HG03457 (cell line): ENCODE results near the gene PGAP2.
A peak's percentile ranks its signal among the peaks of the same experiment; 100 is the strongest.
"Not testable (repeated sequence)": the region's sequence is repeated elsewhere in the genome, so short reads cannot be mapped to it uniquely, and the experiment has no call there.

Source experiments
- ATAC-seq: cut with Tn5 transposase; IDR thresholded peaks from one replicate; pipeline ENCODE4 v1.9.1; 2021; ENCODE audit warnings: moderate number of reproducible peaks; ENCODE audit not compliant: unreplicated experiment

Gene PGAP2

GRCh38 chr11:3807909-3808860 lies at the start of gene PGAP2:
TSS of gene PGAP2 (plus strand) at chr11:3808560. CDS start at chr11:3811260, 2,700 bp downstream.
- ATAC-seq = peak; percentile 49

DNA sequence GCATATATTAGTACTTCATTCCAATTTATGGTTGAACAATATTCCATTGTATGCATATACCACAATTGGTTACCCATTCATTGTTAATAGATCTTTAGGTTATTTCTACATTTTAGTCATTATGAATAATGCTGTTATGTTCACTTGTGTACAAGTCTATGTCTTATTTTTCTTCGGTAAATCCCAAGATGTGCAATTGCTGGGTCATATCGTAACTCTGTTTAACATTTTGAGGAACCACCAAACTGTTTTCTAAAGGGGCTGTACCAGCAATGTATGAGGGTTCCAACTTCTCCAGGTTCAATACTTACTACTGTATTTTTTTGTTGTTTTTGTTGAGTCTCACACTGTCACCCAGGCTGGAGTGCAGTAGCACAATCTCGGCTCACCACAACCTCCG lies 44.1 kb upstream of the PGAP2 start:
- no peak for ATAC-seq

DNA sequence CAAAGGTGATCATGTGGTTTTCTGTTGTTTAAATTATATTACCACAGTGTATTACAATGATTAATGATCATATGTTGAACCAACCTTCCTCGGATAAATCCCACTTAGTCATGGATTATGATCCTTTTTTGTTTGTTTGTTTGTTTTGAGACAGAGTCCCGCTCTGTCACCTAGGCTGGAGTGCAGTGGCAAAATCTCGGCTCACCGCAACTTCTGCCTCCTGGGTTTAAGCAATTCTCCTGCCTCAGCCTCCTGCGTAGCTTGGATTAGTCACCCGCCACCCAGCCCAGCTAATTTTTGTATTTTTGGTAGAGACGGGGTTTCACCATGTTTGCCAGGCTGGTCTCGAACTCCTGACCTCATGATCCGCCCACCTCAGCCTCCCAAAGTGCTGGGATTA lies 41.5 kb upstream of the PGAP2 start:
- ATAC-seq = not testable (repeated sequence)

DNA sequence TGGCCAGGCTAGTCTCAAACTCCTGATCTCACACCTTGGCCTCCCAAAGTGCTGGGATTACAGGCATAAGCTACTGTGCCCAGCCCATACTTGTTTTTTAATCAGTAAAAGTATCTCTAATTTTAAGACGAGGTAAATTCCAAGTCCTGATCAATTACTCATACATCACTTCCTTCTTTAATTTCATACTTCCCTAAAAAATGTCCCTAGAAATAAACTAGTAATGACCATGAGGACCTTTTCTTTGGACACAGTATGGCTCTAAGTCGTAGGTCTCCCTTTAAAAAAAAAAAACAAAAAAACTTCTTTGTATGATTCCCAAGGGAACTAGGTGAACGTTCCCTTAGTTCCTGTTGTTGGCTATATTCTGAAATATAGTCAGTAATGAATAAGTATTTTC lies 40.8 kb upstream of the PGAP2 start:
- no peak for ATAC-seq

DNA sequence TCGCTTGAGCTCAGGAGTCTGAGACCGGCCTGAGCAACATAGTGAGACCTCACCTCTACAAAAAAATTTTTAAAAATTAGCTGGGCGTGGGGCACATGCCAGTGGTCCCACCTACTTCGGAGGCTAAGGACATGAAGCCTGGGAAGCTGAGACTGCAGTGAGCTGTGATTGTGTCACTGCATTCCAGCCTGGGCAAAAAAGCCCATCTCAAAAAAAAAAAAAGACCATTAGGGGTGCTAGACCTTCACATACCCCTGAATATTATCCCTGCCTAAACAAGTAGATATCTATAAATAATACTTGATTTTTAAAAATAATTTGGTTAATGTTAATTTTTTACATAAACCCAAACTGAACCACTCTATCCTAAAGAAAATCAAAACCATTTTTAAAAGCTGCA lies 35.2 kb upstream of the PGAP2 start:
- ATAC-seq = no peak

GRCh38 chr11:3775736-3776406 lies 32.5 kb upstream of the PGAP2 start:
- ATAC-seq = no peak

- no peak for ATAC-seq
Observed at GRCh38 chr11:3781423-3781822, 26.9 kb upstream of the PGAP2 start.

DNA sequence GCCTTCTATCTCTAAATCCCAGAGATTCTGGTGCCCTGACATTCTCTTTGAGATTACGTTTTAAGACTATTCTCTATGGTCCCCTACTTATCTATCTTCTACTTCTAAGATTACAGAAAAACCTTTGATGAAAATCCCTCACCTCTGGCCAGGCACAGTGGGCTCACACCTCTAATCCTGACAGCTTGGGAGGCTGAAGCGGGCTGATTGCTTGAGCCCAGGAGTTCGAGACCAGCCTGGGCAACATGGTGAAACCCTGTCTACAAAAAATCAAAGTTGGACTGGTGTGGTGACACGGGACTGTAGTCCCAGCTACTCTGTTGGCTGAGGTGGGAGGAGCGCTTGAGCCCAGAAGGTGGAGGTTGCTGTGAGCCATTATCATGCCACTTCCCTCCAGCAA lies 25.4 kb upstream of the PGAP2 start:
- no peak for ATAC-seq

GRCh38 chr11:3783611-3784010 lies 24.7 kb upstream of the PGAP2 start:
- ATAC-seq = no peak

DNA sequence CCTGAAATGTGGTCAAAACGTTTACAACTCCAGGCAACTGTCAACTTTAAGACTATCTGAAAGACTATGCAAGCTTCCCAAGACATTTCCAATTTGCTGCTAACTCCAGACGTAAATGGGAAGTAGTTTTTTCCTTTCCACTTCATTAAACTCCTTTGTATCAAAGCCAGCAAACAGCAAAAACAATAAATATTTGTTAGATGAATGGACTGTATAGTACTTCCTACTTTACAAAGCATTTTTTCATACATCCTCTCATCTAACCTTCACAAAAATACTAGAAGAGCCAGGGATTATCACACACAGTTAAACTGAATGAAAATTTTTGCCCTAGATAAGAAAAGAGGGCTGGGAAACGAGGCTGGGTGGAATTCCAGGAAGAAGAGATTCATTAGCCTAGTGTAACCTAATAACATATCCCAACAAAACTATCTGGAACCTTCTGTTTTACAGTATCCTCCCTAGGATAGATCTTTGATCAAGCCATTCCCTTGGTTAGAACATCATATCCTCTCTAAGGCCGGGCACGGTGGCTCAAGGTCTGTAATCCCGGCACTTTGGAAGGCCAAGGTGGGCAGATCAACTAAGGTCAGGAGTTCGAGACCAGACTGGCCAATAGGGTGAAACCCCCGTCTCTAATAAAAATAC lies 21.5 kb upstream of the PGAP2 start:
- ATAC-seq = no peak

DNA sequence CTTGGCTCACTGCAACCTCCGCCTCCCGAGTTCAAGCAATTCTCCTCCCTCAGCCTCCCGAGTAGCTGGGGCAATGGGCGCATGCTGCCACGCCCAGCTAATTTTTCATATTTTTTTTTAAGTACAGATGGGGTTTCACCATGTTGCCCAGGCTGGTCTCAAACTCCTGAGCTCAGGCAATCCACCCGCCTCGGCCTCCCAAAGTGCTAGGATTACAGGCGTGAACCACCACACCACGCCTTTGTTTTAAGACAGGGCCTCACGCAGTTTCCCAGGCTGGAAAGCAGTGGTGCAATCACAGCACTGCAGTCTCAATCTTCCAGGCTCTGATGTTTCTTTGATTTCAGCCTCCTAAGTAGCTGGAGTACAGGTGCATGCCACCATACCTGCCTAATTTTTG lies 14.0 kb upstream of the PGAP2 start:
- ATAC-seq = not testable (repeated sequence)

DNA sequence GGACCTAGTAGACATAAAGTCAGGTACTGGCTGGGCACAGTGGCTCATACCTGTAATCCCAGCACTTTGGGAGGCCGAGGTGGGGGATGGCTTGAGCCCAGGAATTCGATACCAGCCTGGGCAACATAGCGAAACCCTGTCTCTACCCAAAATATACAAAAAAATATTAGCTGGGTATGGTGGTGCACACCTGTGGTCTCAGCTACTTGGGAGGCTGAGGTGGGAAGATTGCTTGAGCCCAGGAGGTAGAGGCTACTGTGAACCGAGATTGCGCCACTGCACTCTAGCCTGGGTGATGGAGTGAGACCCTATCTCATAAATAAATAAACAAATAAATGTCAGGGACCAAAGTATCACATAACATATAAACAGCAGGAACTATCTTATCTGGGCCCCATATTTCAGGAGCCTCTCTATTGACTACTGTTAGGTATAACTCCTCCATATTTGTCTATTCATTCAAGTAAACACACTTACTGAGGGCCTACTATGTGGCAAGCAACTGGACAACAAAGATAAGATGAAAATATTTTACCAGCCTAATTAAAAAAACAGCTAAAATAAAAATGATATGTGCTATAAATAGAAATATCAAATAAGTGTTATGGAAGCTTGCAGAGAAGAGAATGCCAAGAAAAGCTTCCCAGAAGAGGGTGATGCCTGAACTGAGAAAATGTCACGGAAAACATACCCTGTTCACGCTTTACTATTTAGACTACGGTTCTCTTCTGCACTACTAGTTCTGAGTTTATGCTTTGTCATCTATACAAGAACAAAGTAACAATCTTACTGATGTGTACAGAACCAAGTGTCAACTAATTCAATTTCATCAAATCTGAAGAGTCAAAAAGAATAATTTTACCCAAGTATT lies 13.0 kb upstream of the PGAP2 start:
- ATAC-seq = no peak

DNA sequence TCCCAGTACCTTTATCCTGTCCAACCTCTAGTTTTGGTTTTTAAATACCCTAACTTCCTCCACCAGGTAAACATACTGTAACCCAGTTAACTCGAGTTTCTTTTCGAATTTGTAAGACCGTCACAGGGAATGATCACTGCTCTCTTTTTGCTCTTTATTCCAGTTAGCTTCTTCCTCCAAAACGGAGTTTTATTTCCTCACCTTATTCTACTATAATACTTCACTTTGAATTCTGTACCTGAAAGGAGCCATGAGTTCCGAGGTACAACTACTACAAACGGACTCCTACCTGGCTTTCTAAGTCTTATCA lies 12.4 kb upstream of the PGAP2 start:
- no peak for ATAC-seq

GRCh38 chr11:3796346-3796745 lies 12.0 kb upstream of the PGAP2 start:
- no peak for ATAC-seq

GRCh38 chr11:3796801-3797328 lies 11.5 kb upstream of the PGAP2 start:
- peak; percentile 29 for ATAC-seq

- ATAC-seq = peak; percentile 86
Observed at GRCh38 chr11:3797329-3798090, 10.8 kb upstream of the PGAP2 start, which contains the start of gene NUP98. TSS of gene NUP98 (minus strand) at chr11:3797554. CDS start at chr11:3782117, 15,437 bp downstream.

DNA sequence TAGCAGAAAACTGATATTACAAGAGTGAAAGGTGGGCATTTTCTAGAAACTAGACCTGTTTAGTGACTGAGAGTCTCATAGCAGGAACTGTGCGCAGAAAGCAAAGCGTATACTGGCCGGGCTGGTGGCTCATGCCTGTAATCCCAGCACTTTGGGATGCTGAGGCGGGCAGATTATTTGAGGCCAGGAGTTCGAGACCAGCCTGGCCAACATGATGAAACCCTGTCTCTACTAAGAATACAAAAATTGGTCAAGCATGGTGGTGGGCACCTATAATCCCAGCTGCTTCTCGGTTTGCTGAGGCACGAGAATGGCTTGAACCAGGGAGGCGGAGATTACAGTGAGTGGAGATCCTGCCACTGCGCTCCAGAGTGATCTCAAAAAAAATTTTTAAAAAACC lies 9.2 kb upstream of the PGAP2 start:
- ATAC-seq = no peak

- ATAC-seq = no peak
Observed at GRCh38 chr11:3799873-3800272, 8.5 kb upstream of the PGAP2 start.

DNA sequence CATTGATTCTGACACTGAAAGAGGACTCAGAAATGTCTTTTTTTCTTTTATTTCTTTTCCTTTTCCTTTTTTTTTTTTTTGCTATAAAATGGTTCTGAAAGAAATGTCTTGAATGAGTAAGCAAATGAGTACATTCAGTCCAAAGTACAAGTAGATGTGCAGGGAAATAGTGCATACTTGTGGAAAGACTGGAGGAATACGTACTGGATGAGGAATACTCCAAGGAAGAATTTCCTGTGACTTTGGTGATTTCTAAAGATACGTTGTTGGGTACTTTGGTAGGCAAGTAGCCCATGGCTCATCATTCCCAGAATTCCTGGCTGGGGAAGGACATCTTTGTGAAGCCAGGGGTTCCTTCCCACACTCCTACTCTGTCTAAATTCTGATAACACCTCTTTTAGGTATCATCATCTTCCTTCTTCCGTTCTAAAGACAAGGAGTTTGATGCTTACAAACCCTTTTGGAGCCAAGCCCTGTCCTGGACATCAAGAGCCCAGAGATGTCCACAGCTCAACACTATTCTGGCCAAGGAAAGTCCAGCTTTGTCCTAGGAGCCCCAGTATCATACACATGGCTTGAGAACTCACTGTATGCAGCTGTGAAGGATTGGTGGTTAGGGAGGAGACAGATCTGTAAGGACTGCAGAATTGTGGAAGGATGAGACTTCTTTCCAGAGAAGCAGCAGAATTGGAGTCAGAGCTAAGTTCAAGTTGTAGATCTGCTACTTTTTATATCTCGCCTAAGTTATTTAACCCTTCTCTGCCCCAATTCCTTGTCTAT lies 6.2 kb upstream of the PGAP2 start:
- ATAC-seq = no peak
